Pulmonary artery endothelial cell (primary cell): ENCODE measurements around the gene NTRK3. TPM values are rescaled to one million over a fixed set of nuclear protein-coding genes. Genes with fewer than 3 reads are reported as not detected.

Experiments used
- DNase-seq: peaks from one replicate; pipeline ENCODE4 v3.0.0-alpha.2; 2011; ENCODE audit warnings: low read depth, low spot score
- total RNA-seq: library from RNA; depleted of rRNA; stranded (reverse); fragments of >200 nt; gene quantifications from 2 replicates; pipeline ENCODE4 v1.2.3, GENCODE V29; 2014

The NTRK3 gene
- not detected in 2 replicates for total RNA-seq

DNA sequence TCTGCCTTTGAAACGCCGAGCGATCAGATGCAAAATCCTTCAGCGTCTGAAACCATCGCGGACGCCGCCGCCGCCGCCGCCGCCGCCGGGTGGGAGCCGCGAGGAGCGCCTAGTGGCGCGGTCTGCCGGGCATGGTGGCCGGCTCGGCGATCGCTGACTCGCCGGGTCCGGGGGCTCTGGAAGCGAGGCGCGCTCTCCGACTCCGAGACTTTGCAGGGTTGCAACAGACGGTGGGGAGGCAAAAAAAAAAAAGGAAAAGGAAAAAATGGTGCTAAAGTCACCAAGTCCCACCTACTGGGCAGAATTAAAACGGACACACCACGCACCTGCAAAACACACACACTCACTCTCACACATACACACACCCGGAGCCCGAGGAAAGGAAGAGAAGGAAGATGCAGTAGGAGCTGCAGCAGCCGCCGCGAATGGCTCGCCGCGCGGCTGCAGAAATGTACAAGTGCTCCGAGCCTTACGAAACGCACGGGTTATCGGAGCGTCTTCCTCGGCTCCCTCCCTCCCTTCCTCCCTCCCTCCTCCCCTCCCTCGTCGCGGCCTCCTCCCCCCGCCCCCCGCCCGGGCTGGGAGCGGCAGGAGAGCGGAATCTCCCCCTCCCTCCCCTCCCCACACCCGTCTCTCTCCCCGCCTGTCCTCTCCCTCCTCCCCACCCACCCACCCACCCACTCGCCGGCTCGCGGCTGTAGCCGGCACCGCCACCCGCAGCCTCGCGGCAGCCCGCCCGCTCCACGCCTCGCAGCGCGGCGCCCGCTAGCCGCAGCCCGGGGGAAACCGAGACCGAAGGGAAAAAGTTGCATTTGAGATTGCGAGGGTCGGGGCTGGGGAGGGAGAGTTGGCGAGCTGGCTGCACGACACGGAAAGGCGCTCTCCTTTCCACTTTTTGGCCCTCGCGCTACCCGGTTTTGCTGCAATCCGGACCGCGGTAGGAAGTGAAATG is at the start of gene NTRK3:
Gene NTRK3 (minus strand): TSS at position 461 of the 952 bp plus-strand sequence. CDS start 586 bp downstream, outside the sequence.
- no peak for DNase-seq

DNA sequence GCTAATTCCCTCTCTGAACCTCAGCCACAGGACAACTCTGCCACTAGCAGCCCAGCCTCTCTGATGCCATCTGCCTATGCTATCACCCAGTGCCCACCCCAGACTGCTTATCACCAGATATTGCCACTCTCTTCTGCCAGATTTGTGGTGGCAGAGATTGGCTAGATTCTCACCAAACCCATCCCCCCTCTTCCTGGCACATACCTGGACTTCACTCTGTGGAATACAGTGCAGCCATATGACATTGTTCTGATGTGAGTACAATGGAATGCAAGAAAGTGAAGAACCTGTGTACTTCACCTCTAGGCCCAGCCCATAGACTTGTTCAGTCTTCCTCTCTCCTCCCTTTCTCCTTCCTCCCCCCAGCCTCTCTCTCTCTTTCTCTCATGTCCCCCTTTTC is 46.9 kb upstream of the NTRK3 start:
- DNase-seq, result no peak

DNA sequence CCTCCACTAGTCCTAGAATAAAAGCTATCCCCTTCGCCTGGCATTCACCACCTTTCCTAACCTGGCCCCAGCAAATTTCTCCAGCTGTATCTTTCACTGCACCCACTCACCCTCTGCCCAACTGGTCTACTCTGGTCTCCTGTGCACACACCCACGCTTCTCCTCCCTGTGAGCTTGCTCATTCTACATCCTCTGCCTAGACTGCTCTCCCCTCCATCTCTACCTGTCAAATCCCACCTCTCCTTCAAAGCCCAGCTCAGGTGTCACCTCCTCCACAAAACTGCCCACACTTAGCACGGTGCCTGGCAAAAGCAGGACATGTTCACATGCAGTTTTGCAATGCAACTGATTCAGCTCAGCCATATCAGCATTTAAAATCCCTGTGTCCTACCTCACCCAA is 45.8 kb upstream of the NTRK3 start:
- DNase-seq, result no peak

DNA sequence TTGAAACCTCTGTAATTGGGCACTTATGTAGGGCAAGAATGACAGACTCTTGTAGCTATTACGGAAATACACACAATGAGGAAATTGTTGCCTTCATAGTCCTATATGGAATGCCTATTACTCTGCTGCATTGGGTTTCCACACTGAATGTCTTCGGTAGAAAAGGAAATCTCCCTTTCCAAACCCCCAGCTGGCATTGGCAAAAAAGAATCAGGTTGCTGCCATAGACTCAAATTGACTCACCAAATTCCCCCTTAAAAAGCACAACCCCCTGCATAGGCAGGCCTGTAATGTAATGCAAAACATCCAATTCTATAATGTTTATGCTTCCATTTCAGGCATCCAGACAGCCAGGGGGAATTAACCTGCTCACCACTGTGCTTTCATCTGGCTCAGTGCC is 44.8 kb upstream of the NTRK3 start:
- DNase-seq, result no peak

DNA sequence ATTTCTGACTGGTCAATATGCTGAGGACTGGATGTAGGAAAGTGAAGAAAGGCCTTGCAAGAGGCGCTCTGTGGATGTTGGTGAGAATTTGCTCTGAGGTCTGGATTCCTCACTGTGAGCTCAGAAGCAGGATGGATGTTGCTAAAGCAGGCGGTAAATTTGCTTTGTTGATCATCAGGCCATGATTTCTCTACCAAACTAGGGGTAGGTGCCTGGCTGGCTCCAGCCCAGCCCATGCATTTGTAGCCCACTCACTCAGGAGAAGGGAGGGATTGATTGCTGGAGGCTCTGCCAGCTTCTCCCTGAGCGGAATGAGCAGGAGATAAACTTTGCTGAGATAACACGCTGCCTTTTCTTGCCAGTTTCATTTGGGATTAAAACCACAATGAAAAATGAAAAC is 44.3 kb upstream of the NTRK3 start:
- DNase-seq, result no peak

DNA sequence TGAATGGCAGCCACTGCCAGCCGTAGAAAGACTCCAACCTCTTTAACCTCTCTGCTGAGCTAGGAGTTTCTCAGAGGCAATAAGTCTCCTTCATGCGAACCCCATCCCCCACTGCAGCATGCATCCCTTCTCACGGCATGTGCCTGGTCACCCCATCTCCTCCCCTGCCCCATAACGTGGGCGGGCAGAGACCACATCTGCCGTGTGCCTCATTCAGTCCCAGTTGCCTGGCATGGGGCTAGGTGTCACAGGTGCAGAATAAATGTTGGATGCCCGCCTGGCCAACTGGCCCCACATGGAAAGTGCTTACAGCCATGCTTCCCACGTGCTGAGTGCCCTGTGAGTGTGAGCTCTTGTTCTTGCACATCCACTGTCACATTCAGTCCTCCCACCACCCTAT is 43.5 kb upstream of the NTRK3 start:
- DNase-seq, result no peak

DNA sequence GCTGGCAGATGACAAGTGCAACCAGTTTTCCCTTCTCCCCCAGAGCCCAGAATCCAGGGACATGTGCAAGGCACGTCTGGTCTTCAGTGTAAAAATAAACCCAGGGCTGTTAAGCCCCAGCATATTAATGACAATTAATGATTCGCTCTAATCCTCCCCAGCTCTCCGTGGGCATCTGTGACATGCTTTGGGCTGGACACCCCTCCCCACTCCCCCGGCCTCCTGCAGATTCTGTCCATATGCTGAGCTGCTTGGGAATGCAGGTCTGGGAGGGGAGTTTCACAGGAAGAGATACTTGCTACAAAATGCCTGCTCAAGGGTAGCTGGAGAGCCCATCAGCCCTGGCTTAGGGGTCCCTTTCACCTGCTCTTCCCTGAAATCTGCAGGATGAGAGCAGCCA is 43.0 kb upstream of the NTRK3 start:
- no peak for DNase-seq

DNA sequence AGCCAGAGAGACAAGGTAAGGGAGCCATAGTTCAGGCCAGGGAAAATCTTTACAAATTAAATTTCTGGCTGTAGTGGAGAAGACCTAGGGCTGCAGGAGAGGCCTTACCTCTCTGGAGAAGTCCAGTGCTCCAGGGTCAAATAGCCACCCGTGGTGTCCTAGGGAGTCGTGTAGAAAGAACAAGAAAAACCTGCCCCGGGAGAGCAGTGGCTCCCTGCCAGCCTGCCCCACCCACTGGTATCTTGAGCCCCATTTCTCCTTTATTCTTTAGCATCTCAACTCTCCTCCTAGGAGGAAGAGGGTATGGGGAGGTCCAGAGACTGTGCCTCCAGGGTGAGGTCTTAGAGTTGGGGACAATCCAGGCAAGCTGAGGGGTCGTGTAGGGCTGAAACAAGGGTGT is 32.1 kb upstream of the NTRK3 start:
- no peak for DNase-seq

DNA sequence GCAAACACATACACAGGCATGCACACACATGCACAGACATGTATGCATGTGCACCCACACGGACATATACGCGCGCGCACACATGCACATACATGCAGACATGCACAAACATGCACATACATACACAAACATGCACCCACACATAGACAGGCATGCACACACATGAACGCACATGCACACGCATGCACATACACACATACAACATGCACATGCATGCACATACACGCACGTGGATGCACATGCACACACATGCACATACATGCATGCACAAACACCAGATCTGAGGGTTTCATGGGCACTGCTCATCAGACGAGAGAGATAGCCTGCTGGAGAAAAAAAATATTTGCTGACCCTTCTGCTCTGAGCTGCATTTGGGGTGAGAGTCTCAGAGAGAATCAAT is 31.7 kb upstream of the NTRK3 start:
- no peak for DNase-seq

DNA sequence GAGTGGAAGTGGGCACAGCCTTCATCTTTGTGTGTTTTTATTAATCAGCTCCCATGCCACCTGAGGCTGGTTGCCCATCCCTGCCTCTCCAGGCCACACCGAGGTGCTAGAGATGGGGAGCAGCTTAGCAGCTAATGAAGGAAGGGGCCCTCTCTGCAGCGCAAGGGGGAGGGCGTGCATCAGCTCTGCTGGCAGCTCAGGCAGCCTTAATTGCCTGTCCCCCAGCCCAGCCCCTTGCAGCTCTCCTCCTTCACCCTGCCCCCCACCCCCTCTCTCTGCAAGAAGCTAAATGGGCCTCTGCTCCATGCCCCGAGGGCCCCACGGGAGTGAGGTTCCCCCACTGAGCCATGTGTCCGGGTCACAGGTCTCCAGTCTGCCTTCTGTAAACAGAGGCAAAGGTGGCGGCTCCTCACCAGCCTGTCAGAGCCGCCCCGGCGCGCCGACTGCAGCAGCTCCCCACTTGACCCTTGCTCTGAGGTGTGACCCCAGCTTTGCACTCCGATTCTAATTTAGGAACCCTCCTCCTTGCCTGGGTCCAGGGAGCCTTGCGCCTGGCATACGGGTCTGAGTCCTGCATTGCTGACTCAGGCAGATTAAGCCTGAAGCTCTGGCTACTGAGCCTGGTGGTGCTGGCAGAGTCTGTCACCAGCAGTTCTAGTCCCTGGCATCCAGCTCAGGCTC is 27.9 kb upstream of the NTRK3 start:
- no peak for DNase-seq

DNA sequence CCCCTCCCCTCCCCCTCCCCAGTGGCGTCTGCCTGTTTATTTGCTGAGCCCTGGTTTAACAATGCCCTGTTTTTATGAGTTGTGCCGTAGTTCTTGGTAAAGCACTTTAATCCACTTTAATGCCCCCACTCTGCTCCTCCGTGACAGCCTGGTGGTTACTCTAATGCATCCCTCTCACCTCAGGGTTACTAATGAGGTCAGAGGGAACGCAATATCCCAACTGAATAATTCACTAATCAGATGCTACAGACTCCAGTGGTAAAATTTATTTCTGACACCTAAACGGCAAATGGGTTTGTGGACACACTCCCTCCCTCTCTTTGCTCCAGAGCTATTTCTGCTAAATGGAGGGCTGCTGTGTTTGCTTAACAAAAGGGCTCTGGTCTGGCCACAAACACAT is 26.1 kb upstream of the NTRK3 start:
- no peak for DNase-seq

DNA sequence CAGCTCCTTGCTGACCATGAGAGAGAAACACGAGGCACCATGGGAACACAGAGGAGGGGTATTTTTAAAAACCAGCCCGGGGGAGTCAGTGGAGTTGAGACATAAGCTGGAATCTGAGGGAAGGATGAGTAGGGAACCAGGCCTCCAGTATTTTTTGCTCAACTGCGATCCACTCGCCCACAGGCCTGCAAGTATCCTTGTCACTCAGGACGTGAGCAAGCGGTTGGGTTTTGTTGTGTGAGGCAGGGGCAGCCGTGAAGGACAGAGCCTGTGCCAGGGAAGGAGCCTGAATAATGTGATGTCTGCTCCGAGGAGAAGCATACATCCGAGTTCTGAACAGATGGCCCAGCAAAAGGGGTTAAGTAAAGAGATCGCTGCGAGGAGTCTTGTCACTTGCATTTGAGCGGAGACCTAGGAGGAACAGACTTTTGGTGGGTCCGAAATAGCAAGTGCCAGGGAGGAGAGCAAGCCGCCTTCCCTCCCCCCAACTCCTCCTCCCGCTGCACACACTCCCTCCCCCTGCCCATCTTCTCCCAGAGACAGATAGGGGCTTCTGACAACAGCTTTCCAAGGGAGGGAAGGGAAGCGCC is 20.4 kb upstream of the NTRK3 start:
- no peak for DNase-seq

DNA sequence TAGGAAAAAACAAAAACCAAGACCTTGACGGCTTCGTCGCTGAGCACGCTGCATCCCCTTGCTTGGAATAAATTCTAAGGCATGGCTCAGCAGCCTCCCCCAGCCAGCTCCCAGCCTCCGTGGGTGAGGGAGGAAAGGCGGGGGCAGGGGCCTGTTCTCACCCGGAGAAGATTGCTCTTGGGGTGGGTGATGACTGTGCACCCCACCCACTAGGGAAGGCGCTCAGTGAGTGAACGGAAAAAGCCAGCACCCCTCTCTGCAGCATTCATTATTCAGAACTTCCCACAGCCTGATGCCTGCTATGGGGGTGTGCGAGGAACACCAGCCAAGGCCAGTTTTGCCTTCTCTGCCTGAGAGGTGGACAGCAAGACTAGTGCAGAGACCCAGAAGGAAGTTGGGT is 19.3 kb upstream of the NTRK3 start:
- DNase-seq, result no peak

DNA sequence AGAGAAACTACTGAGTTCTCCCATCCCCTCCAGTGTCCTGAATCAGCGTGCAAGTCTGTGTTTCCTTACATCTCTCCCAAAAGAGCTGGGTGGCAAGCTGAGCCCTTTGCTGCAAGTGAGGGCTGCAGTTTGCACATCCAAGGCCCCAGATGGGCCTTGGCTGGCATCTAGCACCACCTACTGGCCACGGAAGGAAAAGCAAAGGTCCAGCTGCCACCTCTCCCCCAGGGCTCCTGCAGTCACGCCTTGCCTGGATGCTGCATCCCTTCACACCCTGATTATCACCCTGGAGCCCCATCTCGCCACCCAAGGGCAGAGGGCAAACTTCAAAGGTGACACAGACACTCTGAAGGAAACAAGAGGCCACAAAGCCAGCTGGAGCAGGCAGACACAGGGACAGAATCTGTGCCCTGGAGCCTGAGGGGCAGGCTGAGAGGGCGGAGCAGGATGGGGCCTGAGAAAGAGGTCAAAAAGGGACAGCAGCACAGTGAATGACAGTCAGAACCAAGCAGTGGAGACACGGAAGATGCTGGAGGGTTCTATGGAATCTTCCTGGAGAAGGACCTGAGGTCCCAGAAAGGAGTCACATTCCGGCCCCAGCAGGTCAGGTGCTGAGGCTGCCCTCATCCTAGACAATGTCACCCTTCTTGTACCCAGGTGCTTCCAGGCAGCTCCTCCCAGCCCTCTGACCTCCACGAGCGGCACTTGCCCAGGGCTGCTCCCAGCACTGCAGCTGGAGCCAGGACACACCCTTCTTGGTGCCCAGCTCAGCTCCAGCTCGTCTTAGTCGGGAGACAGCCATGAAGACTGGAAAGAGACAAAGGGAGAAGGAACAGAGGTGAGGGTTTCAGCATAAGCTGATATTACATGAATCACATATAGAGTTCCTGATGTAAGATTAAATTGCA is 18.3 kb upstream of the NTRK3 start:
- DNase-seq, result peak; percentile 8

DNA sequence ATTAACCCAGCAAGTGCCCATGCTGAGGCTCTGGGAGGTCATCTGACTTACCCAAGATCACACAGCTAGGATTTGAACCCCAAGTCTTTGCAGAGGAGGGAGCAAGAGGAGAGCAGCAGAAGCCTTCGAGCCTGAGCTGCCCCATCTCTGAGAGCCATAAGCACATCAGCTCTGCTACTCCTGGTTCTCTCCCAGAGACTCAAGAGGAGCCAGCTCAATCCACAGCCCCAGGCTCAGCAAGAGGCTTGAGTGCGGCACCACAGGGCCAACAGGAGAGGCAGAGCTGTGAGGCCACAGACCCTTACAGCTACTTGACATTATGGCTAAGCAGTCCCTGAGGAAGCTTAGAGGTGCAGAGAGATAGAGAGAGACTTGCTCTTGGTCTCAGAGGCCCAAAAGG is 15.9 kb upstream of the NTRK3 start:
- DNase-seq, result no peak

DNA sequence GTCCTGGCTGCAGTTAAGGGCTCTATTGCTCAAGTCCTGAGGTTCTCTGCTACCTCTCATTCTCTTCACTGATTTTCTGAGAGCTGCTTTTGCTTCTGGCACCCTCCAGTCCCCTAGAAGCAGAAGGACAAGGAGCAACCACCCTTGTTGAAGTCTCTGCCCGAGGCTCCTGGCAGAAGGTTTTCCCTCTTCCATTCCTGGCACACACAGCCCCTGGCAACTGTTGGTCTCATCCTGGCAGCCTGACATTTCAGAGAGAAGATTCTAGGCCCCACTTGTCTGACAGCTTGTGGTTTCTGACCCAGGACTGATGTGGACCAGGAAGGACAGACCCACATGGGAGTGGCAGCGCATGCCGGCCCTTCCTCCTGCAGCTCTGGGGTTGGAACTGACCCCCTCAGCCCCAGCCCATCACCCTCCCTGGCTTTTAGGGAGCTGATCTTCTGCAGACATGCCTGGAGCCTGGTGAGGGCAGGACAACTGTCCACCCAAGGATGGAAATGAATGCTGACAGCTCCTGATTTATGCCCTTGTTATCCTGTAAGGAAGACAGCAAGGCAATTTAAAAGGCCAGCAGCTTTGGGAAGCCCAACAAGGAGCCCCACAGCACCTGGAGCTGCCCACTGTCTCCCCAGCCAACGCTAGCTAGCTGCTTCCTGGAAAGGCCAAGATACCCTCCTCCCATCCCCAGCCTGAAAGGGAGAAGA is 13.0 kb upstream of the NTRK3 start:
- DNase-seq, result no peak

DNA sequence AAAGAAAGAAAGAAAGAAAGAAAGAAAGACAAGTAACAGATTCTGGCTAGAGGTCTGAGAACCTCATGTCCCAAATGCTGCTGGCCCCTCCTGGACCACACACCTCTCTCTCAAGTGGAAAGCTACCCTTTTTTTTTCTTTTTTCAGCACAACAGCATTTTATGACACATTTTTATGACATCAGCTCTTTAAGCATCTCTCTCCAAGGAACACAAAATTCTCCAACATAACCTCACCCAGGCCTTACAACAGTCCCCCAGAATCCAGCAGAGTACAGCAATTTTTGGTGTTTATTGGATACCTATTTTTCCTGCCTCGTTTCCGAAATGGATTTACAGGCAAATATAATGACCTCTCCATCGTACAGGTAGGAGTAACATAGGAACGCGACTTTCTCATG is 11.2 kb upstream of the NTRK3 start:
- no peak for DNase-seq

DNA sequence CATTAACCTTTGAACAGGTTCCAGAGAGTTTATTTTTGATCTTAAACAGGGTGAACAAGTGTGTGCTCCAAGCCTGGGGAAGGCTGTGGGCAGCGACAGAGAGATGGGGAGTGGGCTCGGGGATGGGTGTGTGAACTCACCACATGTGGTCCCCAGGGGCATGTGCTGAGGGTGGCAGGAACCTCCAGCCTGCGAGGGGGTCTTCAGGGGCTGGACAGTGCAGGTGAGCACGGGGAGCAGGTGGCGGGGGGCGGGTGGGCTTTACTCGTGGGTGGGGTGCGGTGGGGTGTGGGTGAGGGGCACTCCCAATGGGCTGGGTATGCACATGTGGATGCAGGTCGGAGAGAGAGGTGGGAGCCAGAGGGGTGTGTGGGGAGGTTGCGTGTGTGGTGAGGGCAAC is 9.6 kb upstream of the NTRK3 start:
- DNase-seq, result no peak

DNA sequence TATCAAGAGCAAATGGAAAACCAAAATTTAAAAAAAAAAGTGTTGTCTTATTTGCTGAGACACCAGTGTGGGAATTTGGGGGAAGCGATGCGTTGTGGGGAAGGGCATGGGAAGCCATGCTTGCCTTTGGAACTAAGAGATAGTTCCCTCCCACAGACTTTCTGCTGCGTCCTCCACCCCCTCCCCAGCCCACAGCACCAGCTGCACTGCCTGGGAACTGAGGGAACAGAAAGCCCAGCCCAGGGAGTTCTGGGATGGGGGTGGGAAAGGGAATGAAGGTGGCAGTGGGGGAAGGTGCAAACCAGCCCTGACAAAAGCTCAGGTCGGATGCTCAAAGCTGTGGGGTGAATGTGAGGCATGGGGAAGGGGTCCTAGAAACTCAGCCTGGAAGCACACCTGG is 8.1 kb upstream of the NTRK3 start:
- no peak for DNase-seq

DNA sequence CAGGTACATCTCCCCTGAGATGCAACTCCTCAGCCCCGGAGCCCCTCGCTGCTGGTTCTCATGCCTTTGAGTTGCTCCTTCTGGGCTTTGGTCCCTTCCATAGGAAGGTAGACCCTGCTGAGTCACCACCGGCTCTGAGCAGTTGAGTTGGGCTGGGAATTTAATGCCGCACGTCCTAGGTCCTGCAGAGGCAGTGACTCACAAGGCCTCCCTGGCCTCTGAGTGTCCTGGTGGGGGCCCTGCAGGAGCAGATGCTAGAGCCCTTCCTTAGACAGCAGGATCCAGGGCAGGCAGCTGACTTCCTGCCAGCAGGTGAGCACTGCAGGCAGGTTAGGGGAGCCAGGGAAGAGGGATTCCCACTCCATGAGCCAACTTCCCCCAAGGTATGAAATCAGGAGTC is 5.5 kb upstream of the NTRK3 start:
- no peak for DNase-seq
